HEK293 (cell line): ENCODE measurements around the gene CSTF1.

Experiments used
- CTCF ChIA-PET: fragments of 350-600 bp; formaldehyde crosslinking; extraction: SDS; loops from one replicate; lab custom pipeline; 2021; ENCODE audit warnings: antibody characterized with exemption; lab: Yijun Ruan, JAX
- POLR2A ChIA-PET: fragments of 300-600 bp; formaldehyde crosslinking; extraction: SDS; loops from one replicate; lab custom pipeline; 2020; ENCODE audit warnings: antibody characterized with exemption, inconsistent platforms; lab: Yijun Ruan, JAX
- H3K27ac ChIP-seq: fragments of 200-500 bp; sonication (Bioruptor generic); 2 replicates; pipeline ENCODE4 v1.5.1; 2014; ENCODE audit warnings: low read depth, low read length, control low read depth, inconsistent platforms; ENCODE audit errors: extremely low read depth
- H3K36me3 ChIP-seq, 2 experiments: fragments of 200-500 bp in 1 of 2; sonication (Bioruptor generic) in 1 of 2; 1 replicate in 1 of 2; 2 replicates in 1 of 2; pipeline ENCODE4 v1.5.1; 2014 to 2017; ENCODE audit warnings: inconsistent platforms in 2 of 2, low read length in 2 of 2; ENCODE audit not compliant: control insufficient read depth in 2 of 2, insufficient read depth in 1 of 2
- H3K4me1 ChIP-seq: fragments of 200-500 bp; sonication (Bioruptor generic); 2 replicates; pipeline ENCODE4 v1.5.1; 2014; ENCODE audit warnings: mild to moderate bottlenecking, low read length, inconsistent platforms; ENCODE audit not compliant: control insufficient read depth, insufficient read depth
- H3K4me3 ChIP-seq: 2 replicates; pipeline ENCODE4 v1.5.1; 2011; ENCODE audit warnings: low read depth, mild to moderate bottlenecking, control low read depth, low read length, moderate library complexity
- H3K9me3 ChIP-seq: fragments of 200-500 bp; sonication (Bioruptor generic); 2 replicates; pipeline ENCODE4 v1.5.1; 2014; ENCODE audit warnings: low read depth, low read length, inconsistent platforms; ENCODE audit not compliant: control insufficient read depth, insufficient read depth
- BCL11A ChIP-seq: fragments of 450-650 bp; formaldehyde crosslinking; IDR thresholded peaks from 2 replicates; pipeline ENCODE4 v1.5.1; 2016; ENCODE audit warnings: low read depth, missing biosample characterization, missing genetic modification characterization
- KLF8 ChIP-seq: fragments of 450-650 bp; formaldehyde crosslinking; IDR thresholded peaks from 2 replicates; pipeline ENCODE4 v1.5.1; 2016; ENCODE audit warnings: missing biosample characterization, missing genetic modification characterization
- MYNN ChIP-seq: fragments of 450-650 bp; formaldehyde crosslinking; IDR thresholded peaks from 2 replicates; pipeline ENCODE4 v1.5.1; 2016; ENCODE audit warnings: missing biosample characterization, missing genetic modification characterization, borderline replicate concordance
- RBAK ChIP-seq: fragments of 450-650 bp; formaldehyde crosslinking; IDR thresholded peaks from 2 replicates; pipeline ENCODE4 v1.5.1; 2016; ENCODE audit warnings: missing biosample characterization, missing genetic modification characterization
- SALL2 ChIP-seq: fragments of 450-650 bp; formaldehyde crosslinking; IDR thresholded peaks from 2 replicates; pipeline ENCODE4 v1.5.0; 2017; ENCODE audit warnings: missing biosample characterization, mild to moderate bottlenecking, missing genetic modification characterization, borderline replicate concordance
- ZBTB17 ChIP-seq: fragments of 450-650 bp; formaldehyde crosslinking; IDR thresholded peaks from 2 replicates; pipeline ENCODE4 v1.5.1; 2016; ENCODE audit warnings: missing biosample characterization, missing genetic modification characterization
- ZBTB7A ChIP-seq: fragments of 450-650 bp; formaldehyde crosslinking; IDR thresholded peaks from 2 replicates; pipeline ENCODE4 v1.5.1; 2016; ENCODE audit warnings: low read depth, missing biosample characterization, missing genetic modification characterization
- ZBTB8A ChIP-seq: fragments of 450-650 bp; formaldehyde crosslinking; IDR thresholded peaks from 2 replicates; pipeline ENCODE4 v1.5.1; 2016; ENCODE audit warnings: missing biosample characterization, missing genetic modification characterization
- ZNF121 ChIP-seq: fragments of 450-650 bp; formaldehyde crosslinking; IDR thresholded peaks from 2 replicates; pipeline ENCODE4 v1.5.1; 2016; ENCODE audit warnings: missing biosample characterization, missing genetic modification characterization
- ZNF16 ChIP-seq: fragments of 450-650 bp; formaldehyde crosslinking; IDR thresholded peaks from 2 replicates; pipeline ENCODE4 v1.5.1; 2016; ENCODE audit warnings: low read depth, missing biosample characterization, missing genetic modification characterization
- ZNF202 ChIP-seq: fragments of 450-650 bp; formaldehyde crosslinking; IDR thresholded peaks from 2 replicates; pipeline ENCODE4 v1.5.1; 2016; ENCODE audit warnings: missing biosample characterization, missing genetic modification characterization, borderline replicate concordance
- ZNF239 ChIP-seq: fragments of 450-650 bp; formaldehyde crosslinking; IDR thresholded peaks from 2 replicates; pipeline ENCODE4 v1.5.1; 2016; ENCODE audit warnings: missing biosample characterization, missing genetic modification characterization
- ZNF266 ChIP-seq: fragments of 450-650 bp; formaldehyde crosslinking; IDR thresholded peaks from 2 replicates; pipeline ENCODE4 v1.5.1; 2016; ENCODE audit warnings: missing biosample characterization, missing genetic modification characterization, low read depth
- ZNF292 ChIP-seq: fragments of 450-650 bp; formaldehyde crosslinking; IDR thresholded peaks from 2 replicates; pipeline ENCODE4 v1.5.1; 2016; ENCODE audit warnings: low read depth, missing biosample characterization, missing genetic modification characterization, borderline replicate concordance
- ZNF324 ChIP-seq: fragments of 450-650 bp; formaldehyde crosslinking; IDR thresholded peaks from 2 replicates; pipeline ENCODE4 v1.5.1; 2016; ENCODE audit warnings: missing biosample characterization, missing genetic modification characterization
- ZNF366 ChIP-seq: fragments of 450-650 bp; formaldehyde crosslinking; conservative IDR thresholded peaks from 2 replicates; pipeline ENCODE4 v1.5.1; 2016; ENCODE audit warnings: missing biosample characterization, missing genetic modification characterization
- ZNF391 ChIP-seq: fragments of 450-650 bp; formaldehyde crosslinking; IDR thresholded peaks from 2 replicates; pipeline ENCODE4 v1.5.1; 2016; ENCODE audit warnings: low read depth, missing biosample characterization, missing genetic modification characterization, borderline replicate concordance
- ZNF423 ChIP-seq: fragments of 450-650 bp; formaldehyde crosslinking; IDR thresholded peaks from 2 replicates; pipeline ENCODE4 v1.5.1; 2016; ENCODE audit warnings: missing biosample characterization, missing genetic modification characterization
- ZNF548 ChIP-seq: fragments of 450-650 bp; formaldehyde crosslinking; IDR thresholded peaks from 2 replicates; pipeline ENCODE4 v1.5.1; 2016; ENCODE audit warnings: missing biosample characterization, missing genetic modification characterization
- ZNF555 ChIP-seq: fragments of 450-650 bp; formaldehyde crosslinking; conservative IDR thresholded peaks from 2 replicates; pipeline ENCODE4 v1.5.1; 2017; ENCODE audit warnings: missing biosample characterization, mild to moderate bottlenecking, missing genetic modification characterization, inconsistent platforms
- ZNF585B ChIP-seq: fragments of 450-650 bp; formaldehyde crosslinking; IDR thresholded peaks from 2 replicates; pipeline ENCODE4 v1.5.1; 2016; ENCODE audit warnings: missing biosample characterization, missing genetic modification characterization
- ZNF626 ChIP-seq: fragments of 450-650 bp; sonication (Bioruptor Pico); formaldehyde crosslinking; IDR thresholded peaks from 2 replicates; pipeline ENCODE4 v1.5.1; 2018; ENCODE audit warnings: missing biosample characterization, missing genetic modification characterization, inconsistent platforms
- ZNF629 ChIP-seq: fragments of 450-650 bp; formaldehyde crosslinking; IDR thresholded peaks from 2 replicates; pipeline ENCODE4 v1.5.1; 2017; ENCODE audit warnings: missing biosample characterization, missing genetic modification characterization
- ZNF654 ChIP-seq: fragments of 450-650 bp; formaldehyde crosslinking; IDR thresholded peaks from 2 replicates; pipeline ENCODE4 v1.5.1; 2016; ENCODE audit warnings: low read depth, missing biosample characterization, missing genetic modification characterization
- ZNF837 ChIP-seq: fragments of 450-650 bp; formaldehyde crosslinking; IDR thresholded peaks from 2 replicates; pipeline ENCODE4 v1.5.1; 2016; ENCODE audit warnings: missing biosample characterization, missing genetic modification characterization
- TF ChIP-seq, protein P1 (sequence below): fragments of 450-650 bp; IDR thresholded peaks from 2 replicates; pipeline ENCODE4 v1.5.1; 2018; ENCODE audit warnings: missing biosample characterization, missing genetic modification characterization
- TF ChIP-seq, protein P2 (sequence below): fragments of 450-650 bp; formaldehyde crosslinking; IDR thresholded peaks from 2 replicates; pipeline ENCODE4 v1.5.1; 2017; ENCODE audit warnings: missing biosample characterization, missing genetic modification characterization
- TF ChIP-seq, protein P3 (sequence below): fragments of 450-650 bp; formaldehyde crosslinking; IDR thresholded peaks from 2 replicates; pipeline ENCODE4; 2016; ENCODE audit warnings: missing biosample characterization, missing genetic modification characterization
- TF ChIP-seq, protein P4 (sequence below): fragments of 450-650 bp; formaldehyde crosslinking; IDR thresholded peaks from 2 replicates; pipeline ENCODE4 v1.5.1; 2016; ENCODE audit warnings: missing biosample characterization, missing genetic modification characterization

The CSTF1 gene

DNA sequence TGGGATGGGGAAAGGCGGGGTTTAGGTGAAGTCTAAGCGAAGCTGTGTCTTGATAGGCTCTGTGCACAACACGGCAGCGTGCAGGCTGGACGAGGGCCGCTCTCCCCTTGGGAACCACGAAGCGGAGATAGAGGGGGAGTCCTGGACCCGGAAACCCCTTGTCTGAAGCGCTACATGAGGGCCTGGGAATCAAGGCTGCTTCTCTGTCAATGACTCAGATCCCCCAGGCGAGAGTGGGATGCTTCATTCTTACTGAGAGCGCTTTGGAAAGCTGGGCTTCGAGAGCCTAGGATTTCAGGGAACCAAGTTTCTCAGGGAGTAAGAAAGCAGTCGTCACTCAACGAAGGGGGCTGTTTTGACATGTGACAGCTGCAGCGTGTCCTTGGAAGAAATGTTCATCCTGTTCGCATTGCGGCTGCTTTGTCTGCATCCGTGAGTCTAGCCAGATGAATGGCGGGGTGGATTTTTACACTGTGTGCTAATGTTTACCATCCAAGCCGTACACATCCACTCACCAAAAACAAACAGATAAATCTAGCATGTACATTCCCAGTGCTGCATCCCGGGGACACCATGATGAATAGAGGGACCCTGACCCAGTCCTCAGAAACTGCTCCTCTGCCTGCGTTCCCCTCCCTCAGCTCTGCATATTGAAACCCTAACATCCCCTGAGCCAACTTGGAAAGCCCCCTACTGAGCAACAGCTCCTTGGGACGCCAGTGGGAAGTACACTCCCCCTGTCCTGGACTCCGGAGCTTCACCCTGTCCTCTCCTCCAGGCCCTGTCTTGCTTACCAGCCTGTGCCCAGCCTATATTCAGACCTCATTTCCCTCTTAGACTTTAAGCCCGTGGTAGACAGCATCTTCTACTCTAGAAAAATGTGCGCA is 51.5 kb downstream of the CSTF1 start:
- no peak for TF ChIP-seq ZBTB8A (tag by site-specific recombination)
- TF ChIP-seq, protein P1, sequence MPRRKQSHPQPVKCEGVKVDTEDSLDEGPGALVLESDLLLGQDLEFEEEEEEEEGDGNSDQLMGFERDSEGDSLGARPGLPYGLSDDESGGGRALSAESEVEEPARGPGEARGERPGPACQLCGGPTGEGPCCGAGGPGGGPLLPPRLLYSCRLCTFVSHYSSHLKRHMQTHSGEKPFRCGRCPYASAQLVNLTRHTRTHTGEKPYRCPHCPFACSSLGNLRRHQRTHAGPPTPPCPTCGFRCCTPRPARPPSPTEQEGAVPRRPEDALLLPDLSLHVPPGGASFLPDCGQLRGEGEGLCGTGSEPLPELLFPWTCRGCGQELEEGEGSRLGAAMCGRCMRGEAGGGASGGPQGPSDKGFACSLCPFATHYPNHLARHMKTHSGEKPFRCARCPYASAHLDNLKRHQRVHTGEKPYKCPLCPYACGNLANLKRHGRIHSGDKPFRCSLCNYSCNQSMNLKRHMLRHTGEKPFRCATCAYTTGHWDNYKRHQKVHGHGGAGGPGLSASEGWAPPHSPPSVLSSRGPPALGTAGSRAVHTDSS (tag by site-specific recombination): no peak
- TF ChIP-seq ZNF239 (tag by site-specific recombination): no peak
- TF ChIP-seq, protein P2, sequence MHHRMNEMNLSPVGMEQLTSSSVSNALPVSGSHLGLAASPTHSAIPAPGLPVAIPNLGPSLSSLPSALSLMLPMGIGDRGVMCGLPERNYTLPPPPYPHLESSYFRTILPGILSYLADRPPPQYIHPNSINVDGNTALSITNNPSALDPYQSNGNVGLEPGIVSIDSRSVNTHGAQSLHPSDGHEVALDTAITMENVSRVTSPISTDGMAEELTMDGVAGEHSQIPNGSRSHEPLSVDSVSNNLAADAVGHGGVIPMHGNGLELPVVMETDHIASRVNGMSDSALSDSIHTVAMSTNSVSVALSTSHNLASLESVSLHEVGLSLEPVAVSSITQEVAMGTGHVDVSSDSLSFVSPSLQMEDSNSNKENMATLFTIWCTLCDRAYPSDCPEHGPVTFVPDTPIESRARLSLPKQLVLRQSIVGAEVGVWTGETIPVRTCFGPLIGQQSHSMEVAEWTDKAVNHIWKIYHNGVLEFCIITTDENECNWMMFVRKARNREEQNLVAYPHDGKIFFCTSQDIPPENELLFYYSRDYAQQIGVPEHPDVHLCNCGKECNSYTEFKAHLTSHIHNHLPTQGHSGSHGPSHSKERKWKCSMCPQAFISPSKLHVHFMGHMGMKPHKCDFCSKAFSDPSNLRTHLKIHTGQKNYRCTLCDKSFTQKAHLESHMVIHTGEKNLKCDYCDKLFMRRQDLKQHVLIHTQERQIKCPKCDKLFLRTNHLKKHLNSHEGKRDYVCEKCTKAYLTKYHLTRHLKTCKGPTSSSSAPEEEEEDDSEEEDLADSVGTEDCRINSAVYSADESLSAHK (tag by site-specific recombination): no peak
- no peak for TF ChIP-seq ZBTB7A
- TF ChIP-seq ZNF555: no peak
- no peak for TF ChIP-seq ZNF324 (tag by site-specific recombination)
- no peak for TF ChIP-seq ZNF629 (tag by site-specific recombination)
- TF ChIP-seq RBAK (tag by site-specific recombination): no peak
- TF ChIP-seq ZBTB17 (tag by site-specific recombination): no peak
- TF ChIP-seq, protein P3, sequence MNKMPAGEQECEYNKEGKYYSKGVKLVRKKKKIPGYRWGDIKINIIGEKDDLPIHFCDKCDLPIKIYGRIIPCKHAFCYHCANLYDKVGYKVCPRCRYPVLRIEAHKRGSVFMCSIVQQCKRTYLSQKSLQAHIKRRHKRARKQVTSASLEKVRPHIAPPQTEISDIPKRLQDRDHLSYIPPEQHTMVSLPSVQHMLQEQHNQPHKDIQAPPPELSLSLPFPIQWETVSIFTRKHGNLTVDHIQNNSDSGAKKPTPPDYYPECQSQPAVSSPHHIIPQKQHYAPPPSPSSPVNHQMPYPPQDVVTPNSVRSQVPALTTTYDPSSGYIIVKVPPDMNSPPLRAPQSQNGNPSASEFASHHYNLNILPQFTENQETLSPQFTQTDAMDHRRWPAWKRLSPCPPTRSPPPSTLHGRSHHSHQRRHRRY (tag by site-specific recombination): no peak
- TF ChIP-seq ZNF16: no peak
- TF ChIP-seq, protein P4, sequence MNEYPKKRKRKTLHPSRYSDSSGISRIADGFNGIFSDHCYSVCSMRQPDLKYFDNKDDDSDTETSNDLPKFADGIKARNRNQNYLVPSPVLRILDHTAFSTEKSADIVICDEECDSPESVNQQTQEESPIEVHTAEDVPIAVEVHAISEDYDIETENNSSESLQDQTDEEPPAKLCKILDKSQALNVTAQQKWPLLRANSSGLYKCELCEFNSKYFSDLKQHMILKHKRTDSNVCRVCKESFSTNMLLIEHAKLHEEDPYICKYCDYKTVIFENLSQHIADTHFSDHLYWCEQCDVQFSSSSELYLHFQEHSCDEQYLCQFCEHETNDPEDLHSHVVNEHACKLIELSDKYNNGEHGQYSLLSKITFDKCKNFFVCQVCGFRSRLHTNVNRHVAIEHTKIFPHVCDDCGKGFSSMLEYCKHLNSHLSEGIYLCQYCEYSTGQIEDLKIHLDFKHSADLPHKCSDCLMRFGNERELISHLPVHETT (tag by site-specific recombination): no peak
- TF ChIP-seq ZNF121 (tag by site-specific recombination): no peak
- TF ChIP-seq ZNF266 (tag by site-specific recombination): no peak
- no peak for TF ChIP-seq ZNF391 (tag by site-specific recombination)
- TF ChIP-seq KLF8: no peak
- TF ChIP-seq ZNF585B (tag by site-specific recombination): no peak
- CTCF ChIA-PET: interaction anchor here (0.7 kb wide), 1 partner anchor 46 kb away, joined by 4 read pairs; no protein-coding TSS in a partner anchor
- H3K36me3 ChIP-seq: no peaks in the 10 kb centered on the region
- POLR2A ChIA-PET: no interaction called here
- H3K9me3 ChIP-seq: no peaks in the 10 kb centered on the region
- no peak overlapping the region for H3K4me3 ChIP-seq
- no peaks in the 10 kb centered on the region for H3K4me1 ChIP-seq
- no peak overlapping the region for H3K27ac ChIP-seq

DNA sequence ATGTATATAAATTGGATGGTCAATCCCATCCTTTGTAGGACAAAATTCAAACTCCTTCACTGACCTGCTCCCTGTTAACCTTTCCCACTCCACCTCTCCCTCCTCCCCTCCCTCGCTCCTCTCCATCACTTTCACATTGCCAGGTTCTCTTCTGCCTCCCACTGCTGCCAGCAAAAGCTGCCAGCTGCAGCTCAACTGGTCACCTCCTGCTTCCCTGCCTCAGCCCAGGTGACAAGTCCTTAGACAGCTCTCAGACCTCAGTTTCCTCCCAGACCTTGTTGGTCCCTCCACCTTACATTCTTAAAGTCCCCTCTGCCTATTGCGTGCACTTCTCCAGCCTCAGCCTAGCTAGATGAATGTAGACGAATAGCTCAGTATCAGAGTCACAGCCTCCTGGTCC is 52.7 kb downstream of the CSTF1 start:
- H3K27ac ChIP-seq: no peak overlapping the region
- ChIA-PET POLR2A (no interaction called here), CTCF (interaction anchor here (0.6 kb wide), 1 partner anchor 22 kb away, joined by 3 read pairs; no protein-coding TSS in a partner anchor)
- TF ChIP-seq MYNN (tag by site-specific recombination): no peak
- no peak for TF ChIP-seq ZNF654 (tag by site-specific recombination)
- TF ChIP-seq ZNF626 (tag by site-specific recombination): no peak
- TF ChIP-seq ZNF837: no peak
- no peak for TF ChIP-seq ZNF423
- no peak for TF ChIP-seq SALL2 (tag by site-specific recombination)
- no peak for TF ChIP-seq ZNF548 (tag by site-specific recombination)
- TF ChIP-seq ZNF202 (tag by site-specific recombination): no peak
- no peak for TF ChIP-seq ZNF366 (tag by site-specific recombination)
- no peak for TF ChIP-seq BCL11A (tag by site-specific recombination)
- no peak for TF ChIP-seq ZNF292 (tag by site-specific recombination)
- H3K4me3 ChIP-seq: no peak overlapping the region
- H3K9me3 ChIP-seq: no peaks in the 10 kb centered on the region
- H3K36me3 ChIP-seq: no peaks in the 10 kb centered on the region
- no peaks in the 10 kb centered on the region for H3K4me1 ChIP-seq
